NCI-H446 treated with DMSO at 0.1 percent for 48 hours (cell line): ENCODE results near the gene GATD1.

Experiments
- DNase-seq: peaks from one replicate; lab custom pipeline; 2025; lab: John Stamatoyannopoulos, UW

GATD1 gene

DNA sequence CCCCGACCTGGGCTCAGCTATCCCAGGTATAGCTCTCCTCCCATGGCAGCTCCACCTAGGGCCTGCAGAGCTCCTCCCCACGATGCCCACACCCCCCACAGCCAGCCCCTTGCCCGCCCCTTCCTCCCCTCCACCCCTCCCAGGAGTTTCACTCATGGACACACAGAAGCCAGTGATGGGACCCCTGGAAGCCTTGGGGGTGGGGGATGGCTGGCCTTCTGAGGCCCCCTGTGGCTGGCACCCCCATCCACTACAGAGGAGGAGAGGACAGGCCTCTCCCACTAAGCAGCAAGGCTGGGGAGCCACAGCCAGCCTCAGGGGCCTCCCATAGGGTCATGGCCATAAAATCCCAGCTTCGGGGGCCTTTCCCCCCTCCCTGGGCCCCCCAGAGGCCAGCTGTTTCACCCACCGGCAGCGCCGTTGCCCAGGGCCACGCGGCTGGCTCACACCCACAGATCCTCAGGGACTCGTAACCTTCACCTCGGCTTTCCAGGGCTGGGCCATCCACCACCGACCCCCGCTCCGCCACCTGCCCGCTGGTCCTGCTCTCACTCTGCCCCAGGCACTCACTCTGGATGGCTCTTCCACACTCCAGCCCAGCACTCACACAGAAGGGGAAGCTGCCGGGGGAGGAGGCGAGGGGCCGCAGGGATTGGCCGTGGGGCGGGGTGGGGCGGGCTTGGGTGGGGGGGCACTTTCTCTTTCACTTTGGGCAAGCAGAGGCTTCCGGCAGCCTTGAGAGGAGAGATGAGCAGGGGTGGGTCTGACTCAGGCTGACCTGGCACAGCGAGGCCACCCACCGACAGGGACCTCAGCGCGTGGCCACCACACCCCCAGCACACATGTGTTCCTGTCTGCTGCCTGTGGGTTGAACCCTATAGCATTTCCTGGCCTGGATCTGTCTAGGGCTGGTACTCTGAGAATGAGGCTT is 18.6 kb upstream of the GATD1 start:
- no peak for DNase-seq

DNA sequence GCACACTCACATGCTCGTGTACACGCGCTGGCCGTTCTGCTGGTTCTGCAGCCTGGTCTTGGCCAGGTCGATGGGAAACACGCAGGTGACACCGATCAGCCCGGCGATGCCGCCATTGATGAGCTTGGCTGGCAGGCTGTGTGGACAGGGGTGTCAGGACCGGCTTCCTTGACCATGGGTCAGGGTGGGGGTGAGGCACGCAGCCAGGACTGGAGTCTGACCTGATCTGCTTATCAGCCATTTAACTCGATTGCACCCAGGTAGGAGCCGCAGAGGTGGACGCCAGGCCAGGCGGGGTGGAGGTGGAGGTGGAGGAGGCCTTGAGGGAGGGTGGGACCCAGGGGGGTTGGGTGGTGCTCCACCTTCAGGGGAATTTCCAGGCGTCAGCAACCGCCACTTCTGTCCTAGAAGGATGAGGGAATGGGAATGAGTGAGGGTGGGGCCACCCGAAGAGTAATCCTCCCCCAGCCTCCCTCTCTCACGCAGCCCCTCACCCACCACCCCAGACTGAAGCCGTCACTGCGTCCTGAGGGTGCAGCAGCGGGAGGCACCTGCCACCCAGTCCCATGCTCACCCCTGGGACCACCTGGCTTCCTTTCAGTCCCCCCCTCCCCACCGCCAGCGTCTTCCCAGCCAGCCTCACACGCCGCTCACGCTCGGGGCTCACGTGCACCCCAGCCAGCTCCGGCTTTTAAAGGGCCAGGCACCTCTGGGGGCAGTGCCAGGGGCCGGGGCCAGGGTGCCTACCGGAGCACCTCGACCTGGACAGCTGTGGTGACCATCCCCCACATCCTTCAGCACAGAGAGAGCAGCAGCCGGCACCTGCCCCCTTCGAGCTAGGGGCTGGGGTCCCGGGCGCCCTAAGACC is 17.7 kb upstream of the GATD1 start:
- no peak for DNase-seq

DNA sequence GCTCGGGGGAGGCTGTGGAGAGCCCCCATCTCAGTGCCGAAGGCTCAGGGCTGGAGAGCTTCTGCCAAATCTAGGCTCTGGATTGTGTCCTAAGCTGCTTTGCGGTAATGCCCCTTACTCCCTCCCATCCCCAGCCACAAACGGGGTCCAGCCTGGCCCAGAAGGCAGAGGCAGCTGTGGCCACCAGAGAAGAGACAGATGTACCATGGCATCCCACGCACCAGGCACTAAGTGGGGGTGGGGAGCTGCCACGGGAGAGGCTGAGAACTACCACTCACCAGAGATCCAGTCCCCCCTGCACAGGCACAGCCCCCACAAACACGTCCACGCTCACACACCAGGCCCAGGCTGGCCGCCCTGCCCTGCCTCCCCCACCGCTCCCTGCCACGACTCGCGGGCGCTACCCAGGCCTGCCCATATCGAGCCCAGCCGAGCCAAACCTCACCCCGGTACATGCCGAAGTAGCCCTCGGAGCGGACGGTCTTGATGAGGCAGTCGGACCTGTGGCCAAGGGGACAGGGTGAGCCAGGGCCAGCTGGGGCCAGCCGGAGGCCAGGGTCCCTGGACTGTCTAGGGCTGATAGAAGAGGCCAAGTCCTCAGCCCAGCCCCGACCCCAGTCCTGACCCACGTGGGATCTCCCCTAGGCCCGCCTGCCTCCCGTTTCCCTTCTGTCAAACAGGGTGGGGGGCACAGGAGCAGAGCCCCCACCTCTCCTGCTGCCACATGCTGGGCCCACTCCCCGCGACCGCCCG is 16.9 kb upstream of the GATD1 start:
- DNase-seq, result no peak

DNA sequence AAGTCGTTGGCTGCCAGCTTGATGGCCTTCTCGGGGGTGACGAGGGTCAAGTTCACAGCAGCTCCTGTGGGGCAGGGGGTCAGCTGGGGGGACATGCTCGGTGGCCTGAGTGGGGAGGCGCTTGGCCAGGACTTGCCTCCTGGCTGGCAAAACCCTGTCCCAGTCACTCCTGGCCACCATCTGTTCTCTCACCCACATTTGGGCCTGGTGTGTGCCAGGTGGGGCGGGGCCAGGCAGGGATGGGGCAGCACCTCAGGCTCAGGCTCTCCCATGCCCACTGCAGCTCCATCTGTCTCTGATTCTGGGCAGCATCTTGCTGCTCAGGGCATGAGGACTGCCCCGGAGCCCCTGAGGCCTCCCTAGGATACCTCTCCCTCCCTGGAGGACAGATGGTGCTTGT is 16.3 kb upstream of the GATD1 start:
- peak; percentile 80 for DNase-seq

DNA sequence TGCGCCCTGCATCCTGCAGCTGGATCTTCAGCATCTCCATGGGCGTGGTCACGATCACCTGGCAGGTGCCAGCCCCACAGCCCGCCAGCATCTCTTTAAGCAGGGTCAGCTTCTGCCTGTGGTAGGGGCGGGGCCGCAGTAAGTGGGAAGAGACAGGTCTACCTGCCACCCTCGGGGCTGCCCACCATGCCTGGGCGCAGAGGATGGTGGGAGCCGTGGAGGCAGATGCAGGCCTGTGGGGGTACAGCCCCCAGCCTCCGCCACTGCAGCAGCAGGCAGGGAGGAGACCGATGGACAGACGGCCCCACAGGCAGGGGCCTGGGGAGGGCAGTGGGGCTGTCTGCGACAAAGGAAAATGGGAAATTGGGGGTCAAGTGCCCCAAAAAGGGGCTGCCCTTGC is 15.6 kb upstream of the GATD1 start:
- DNase-seq, result no peak

DNA sequence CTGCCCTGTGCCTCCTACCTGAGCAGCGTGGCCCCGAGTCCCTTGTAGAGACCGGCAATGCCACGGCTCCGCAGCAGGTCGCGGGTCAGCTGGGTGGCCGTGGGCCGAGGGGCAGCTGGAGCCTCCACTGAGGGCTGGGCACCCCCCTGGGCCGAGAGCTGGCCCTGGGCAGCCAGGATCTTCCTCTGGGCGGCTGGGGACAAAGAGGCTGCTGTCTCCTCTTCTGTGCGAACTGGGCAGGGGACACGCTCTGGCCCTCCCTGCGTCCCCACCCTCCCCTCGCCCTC is 15.2 kb upstream of the GATD1 start:
- no peak for DNase-seq

DNA sequence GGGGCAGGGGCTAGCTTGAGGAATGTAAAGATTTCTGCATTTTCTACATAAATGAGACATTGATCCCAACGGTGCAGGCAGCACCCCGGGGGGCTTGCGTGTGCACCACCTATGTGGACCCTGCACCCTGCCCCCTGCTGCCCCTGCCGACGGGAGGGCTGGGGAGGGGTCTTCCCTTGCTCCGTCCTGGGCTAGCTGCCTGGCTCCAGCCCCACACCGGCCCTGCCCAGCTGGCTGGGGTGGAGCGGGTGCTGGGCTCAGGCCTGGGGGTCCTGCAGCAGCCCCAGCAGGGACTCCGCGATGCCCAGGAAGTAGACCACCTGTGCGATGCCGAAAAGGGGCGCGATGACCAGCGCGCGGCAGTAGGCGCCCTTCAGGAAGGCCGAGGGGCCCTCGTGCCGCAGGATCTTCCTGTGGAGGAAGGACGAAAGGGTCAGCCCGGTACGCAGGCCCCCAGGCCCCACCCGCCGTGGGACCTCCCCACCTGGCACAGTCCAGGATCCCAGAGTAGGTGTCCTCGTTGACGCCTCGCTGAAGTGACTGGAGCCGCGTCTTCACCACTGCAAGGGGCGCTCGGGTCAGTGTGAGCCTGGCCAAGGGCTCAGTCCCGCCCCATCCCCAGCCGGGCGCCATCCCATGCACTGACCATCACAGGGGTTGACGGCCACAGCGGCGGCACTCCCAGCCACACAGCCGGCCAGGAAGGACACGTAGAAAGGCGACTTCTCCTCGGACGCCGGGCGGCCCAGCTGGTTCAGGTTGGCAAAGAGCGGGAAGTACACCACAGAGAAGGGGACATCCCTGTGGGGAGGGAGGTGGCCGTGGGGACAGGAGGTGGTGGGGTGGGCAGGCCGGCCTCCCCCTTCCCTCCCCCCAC is 14.6 kb upstream of the GATD1 start:
- no peak for DNase-seq

DNA sequence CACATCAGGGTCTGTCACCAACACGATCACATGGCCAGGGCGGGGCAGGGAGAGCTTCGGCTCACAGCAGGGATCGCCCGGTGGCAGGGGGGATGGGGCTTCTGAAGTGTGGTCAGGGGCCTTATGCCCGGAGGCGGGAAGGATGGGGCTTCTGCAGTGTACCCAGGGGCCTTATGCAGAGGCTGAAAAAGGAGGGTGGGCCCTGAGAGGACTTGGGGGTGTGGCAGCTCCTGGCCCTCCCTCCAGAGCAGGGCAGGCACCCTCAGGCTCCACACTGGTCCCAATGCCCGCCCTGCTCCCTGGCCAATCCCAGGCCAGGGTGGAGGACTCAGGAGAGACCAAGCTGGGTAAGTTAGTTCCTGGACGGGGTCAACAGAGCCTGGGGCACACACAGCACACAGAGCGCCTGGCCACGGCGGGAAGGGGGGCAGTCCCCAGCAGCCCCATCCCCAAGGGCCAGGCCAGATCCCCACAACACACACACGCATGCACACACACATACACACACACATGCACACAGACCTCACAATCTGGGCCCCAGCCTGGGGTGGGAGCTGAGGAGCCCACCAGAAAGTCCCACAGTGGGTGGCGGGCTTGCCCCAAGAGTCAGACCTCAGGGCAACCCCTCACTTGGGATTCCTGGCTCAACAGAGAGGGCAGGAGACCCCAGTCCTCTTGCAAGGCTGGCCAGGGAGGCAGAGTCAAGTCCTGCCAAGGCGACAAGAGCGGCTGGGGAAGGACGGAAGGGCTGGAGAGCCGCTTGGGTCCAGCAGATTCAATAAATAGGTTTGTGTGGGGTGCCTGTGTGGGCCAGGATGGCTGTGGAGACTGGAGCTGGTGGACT is 13.7 kb upstream of the GATD1 start:
- no peak for DNase-seq

DNA sequence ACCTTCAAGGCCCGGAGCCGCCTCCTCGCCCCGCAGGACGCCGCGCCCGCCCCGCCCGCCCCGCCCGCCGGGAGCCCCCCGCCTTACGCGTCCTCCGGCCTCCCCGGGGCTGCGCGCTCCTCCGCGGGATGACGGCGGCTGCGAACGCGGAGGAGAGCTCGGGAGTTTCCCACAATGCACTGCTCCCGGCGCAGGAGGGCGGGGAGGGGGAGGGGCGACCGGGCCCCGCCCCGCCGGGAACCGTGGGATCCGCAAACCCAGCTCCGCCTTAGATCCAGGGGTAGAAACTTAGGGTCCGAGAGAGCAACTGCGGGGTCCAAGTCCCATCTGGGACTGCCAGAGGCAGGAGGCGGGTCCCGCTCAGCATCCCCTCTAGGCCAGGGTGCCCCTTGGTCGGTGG is 12.7 kb upstream of the GATD1 start, which contains the start of gene CEND1:
CEND1 (minus strand) TSS at position 148 of the 400 bp plus-strand sequence. CDS start 1,514 bp downstream, outside the sequence.
- DNase-seq, result no peak

DNA sequence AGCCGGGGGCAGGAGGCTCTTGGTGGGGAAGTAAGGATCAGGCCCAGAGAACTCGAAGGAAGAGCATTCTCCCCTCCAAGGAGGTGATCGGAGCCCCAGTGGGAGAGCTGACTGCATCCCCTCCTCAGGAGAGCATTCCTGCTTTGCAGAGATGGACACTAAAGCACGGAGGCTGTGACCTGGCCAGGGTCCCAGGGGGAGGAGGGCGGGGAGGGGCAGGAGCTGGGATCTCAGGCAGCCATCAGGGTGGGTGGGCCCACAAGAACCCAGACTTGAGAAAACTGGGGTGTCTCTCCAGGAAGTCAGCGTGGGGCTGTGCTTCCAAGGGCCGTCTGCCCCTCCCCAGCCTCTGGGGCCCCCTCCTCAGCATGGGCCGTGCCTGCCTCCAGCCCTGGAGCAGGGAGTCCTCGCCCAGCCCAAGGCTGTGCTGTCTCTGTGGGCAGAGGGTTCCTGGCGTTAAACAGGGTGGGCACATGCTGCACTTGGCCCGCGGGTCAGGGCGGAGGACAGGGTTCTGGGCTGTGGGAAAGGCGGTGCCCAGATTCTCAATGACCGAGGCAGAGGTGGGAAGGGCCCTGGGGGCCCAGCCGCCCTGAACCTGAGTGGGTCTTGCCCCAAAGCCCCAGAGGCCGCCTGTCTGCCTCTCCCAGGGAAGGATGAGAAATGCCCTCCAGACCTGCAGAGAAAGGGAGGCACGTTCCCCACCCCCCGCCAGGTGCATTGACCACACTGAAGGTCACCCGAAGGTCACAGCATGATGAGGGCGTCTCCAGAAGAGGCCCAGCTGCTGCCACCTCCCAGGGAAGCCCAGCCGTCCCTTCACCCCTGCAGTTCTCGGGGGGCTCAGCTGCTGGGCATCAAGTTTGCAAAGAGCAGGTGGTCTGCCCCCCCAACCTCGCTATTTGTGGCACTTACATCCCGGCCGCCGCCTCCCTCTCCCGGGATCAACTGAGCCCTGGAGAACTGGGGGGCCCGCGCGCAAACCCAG is 12.0 kb upstream of the GATD1 start:
- no peak for DNase-seq

DNA sequence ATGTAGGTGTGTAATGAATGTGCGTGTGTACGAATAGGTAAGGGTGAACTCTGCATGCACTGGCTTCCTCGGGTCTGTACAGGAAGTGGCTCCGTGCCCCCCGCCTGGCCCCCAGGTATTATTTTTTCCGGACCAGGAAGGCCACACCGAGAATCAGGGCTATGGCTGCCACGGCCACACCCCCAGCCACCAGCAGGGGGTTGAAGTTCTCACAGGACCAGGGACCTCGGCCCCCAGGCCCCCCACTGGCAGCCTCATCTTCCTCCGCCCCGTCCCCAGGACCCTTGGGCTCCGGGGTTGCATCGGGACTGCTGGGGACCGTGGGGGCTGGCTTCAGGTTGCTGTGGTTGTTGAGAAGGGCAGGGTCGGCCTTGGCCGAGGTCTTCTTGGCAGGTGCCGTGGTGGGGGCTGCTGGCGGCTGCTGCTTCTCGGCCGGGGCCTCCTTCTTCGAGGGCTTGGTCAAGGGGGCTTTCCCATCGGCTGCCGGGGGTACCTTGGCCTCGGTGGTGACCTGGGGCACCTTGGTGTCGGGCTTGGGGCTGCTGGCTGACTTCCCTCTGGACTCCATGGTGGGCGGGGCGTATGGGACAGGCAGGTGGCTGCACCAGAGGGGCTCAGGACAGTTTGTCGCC is 10.8 kb upstream of the GATD1 start:
- no peak for DNase-seq

DNA sequence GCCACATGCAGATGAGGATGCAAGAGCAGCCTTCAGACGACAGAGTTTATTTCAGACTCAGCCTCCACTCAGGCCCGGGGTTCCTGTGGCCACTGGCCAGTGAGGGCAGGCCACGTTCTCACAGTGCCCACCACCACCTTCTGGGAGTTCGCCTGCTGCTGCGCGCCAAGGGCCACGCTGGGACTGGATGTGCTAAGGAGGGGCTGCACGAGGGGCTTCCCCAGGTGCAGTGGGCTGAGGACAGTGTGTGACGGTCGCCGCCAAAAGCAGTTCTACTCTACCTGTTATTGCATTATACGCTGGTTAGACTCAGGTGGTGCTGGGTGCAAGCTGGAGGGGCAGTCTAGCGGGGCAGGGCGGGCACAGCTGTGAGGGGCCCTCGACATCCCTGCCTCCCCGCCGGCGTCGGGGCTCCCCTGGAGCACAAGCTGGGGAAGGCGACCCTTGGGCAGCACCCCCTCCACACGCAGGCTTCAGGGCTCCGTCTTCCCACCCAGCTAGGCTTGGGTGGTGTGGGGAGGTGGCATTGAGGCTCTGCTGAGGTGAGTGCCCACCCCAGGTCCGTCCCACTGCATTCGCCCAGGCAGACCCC is 9.9 kb upstream of the GATD1 start:
- DNase-seq, result no peak

DNA sequence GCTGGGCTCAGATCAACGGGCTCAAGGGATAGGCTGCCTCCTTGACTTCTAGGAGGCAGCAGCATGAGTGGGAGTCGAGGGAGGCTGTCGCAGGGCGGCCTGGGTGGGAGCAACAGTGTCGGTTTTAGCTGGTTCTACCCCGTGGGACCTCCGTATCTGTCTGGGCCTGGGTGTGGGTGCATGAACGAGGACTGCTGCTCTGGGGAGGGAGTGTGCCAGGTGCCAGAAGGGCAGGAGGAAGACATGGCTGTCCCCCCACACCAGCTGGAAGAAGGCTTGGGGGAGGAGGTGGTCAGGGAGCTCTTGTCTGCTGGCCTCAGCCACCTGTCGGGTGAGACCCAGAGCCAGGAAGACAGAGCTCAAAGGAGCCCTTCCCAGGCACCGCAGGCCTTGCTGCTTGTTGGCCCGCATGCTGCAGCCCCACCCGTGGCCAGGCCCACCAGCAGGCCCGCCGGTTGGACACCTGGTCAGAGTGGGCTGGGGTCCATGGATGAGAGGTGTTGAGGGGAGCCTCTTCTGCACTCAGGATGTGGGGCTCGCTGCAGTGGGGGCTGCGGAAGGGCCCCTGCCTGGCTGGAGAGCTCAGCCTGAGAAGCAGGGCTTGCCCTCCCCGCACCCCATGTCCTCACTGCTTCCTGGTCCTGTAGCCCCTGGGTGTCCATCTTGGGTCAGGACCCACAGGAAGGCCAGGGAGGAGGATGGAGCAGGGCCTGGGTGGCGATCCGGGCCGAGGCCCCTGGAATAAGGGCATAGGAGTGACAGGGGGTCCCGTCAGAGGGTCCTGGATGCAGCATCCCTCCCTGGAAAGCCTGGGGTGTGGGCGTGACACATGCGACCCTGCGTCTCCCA is 9.2 kb upstream of the GATD1 start:
- DNase-seq, result no peak

DNA sequence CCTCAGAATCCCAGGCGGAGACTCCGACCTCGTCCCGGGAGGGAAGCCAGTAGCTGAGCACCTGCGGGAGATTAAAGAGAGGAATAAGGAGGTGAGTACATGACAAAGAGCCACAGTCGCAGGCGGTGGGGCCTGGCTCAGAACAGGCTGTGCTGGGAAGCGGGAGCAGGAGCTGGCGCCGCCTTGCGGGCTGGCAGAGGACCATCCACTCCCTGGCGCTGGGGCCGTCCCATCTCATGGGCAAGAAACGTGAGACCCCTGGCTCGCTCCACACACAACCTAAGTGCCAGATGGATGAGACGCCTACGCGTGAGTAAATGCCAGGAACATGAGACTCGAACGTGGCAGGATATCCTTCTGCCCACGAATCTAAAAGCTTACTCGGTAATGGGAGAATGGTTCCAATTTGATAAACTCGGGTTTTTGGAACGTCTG is 6.3 kb upstream of the GATD1 start:
- DNase-seq, result peak; percentile 90

DNA sequence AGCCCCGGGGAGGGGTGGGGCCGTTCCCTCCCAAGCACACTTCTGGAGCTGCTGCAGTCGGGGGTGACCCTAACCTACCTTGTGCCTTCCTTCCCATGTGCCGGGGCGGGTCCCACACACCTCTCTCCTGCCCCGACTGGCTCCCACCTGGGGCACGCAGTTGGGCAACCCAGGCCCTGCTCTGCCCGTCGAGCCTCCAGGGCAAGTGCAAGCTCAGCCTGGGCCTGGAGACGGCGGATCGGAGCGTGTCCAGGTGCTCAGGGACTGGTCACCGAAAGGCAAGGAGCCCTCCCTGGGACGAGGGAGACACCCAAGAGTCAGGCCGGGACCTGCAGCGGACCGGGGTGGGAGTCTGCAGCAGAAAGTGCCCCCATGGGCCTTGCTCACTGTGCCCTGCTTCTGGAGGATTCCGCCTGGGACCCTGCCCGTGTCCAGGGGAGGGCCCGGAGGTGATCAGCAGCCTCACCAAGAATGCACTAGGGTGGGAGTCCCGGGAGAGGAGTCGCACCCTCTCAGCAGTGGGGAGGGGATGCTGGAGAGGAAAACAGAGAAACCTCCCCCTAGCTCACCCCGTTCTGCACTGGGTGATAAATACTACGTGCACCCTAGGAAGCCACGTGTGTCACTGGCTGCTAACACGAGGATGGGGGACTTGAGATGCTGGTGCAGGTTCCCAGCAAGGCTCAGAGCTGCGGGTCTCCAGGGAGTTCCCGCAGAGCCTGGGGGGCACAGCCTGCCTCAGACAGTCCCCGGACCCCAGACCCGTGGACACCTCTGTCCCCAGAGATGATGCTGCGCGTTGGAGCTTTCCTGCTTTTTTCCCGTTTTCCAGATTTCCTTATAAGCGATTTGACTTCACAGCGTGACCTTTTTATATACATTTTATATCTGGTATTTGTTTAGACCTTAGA is 5.2 kb upstream of the GATD1 start:
- no peak for DNase-seq

DNA sequence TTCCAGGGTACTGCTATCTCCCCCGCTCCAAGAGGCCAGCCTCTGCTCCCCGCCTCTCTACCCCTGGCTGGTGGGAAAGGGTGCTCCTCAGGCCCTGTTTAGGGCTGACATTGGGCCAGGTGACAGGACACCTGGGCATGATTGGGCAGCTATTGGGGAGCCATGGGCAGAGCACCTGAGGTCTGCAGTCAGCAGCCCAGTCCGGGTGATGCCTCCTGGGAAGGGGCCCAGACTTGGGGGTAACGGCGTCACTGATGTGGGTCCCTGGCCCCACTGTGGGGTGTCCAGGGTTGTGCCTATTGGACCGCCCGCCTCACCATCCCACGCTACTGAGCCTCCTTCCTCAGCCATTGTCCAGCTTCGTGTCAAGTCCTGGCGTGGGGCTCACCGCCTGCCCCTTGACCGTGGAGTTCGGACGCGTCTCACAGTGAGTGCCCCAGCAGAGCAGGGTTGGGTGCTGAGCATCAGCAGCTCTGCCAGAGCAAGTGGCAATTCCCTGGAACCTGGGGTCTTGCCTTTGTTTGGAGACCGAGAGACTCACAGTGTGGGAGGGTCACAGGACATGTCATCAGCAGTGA is 2.8 kb upstream of the GATD1 start:
- no peak for DNase-seq
